GM23338 (cell line): Measurements from ENCODE around the gene PIAS1. TPM values are rescaled to one million over a fixed set of nuclear protein-coding genes. Genes with fewer than 3 reads are reported as not detected.

Source experiments
- ATAC-seq: fragments of 200-7000 bp; cut with Tn5 transposase; 3 replicates; pipeline ENCODE4 v1.9.1; 2020
- DNase-seq: peaks from one replicate; pipeline ENCODE4 v3.0.0-alpha.2; 2015; ENCODE audit warnings: low spot score
- H2AFZ ChIP-seq: fragments of 200-600 bp; sonication (generic); 2 replicates; pipeline ENCODE4 v1.8.0; 2016; ENCODE audit warnings: antibody characterized with exemption, mild to moderate bottlenecking, moderate library complexity
- H3F3A ChIP-seq: fragments of 200-600 bp; sonication (generic); replicated peaks from 2 replicates; pipeline ENCODE4 v1.8.0; 2017; ENCODE audit warnings: antibody characterized with exemption, mixed run types, low read depth
- H3K27ac ChIP-seq: fragments of 200-600 bp; sonication (generic); 2 replicates; pipeline ENCODE4 v1.6.1; 2016; ENCODE audit warnings: low read depth
- H3K27me3 ChIP-seq: fragments of 200-600 bp; sonication (generic); 2 replicates; pipeline ENCODE4 v1.8.0; 2016; ENCODE audit warnings: mild to moderate bottlenecking, mixed run types, moderate library complexity; ENCODE audit not compliant: insufficient read depth
- H3K36me3 ChIP-seq: fragments of 200-600 bp; sonication (generic); 2 replicates; pipeline ENCODE4 v1.8.0; 2016; ENCODE audit warnings: mild to moderate bottlenecking; ENCODE audit not compliant: insufficient read depth
- H3K4me1 ChIP-seq: fragments of 200-600 bp; sonication (generic); 2 replicates; pipeline ENCODE4 v1.8.0; 2016; ENCODE audit warnings: mild to moderate bottlenecking, moderate library complexity; ENCODE audit not compliant: insufficient read depth
- H3K4me2 ChIP-seq: fragments of 200-600 bp; sonication (generic); 2 replicates; pipeline ENCODE4 v1.7.1; 2017; ENCODE audit warnings: mixed run types
- H3K4me3 ChIP-seq: fragments of 200-600 bp; sonication (generic); 2 replicates; pipeline ENCODE4 v1.6.1; 2016; ENCODE audit warnings: mixed run types
- H3K79me2 ChIP-seq: fragments of 200-600 bp; sonication (generic); replicated peaks from 2 replicates; pipeline ENCODE4 v1.8.0; 2017; ENCODE audit warnings: mild to moderate bottlenecking; ENCODE audit not compliant: insufficient read depth
- H3K9me2 ChIP-seq: fragments of 200-600 bp; sonication (generic); 2 replicates; pipeline ENCODE4 v1.8.0; 2017; ENCODE audit not compliant: insufficient read depth
- H4K20me1 ChIP-seq: fragments of 200-600 bp; sonication (generic); replicated peaks from 2 replicates; pipeline ENCODE4 v1.8.0; 2017; ENCODE audit warnings: mild to moderate bottlenecking; ENCODE audit not compliant: insufficient read depth
- H3K27ac Mint-ChIP-seq: 2 replicates; pipeline ENCODE4 v1.8.0; 2020; ENCODE audit warnings: inconsistent platforms, mild to moderate bottlenecking, moderate library complexity, mixed read lengths
- H3K27me3 Mint-ChIP-seq: 3 replicates; pipeline ENCODE4 v1.8.0; 2022; ENCODE audit warnings: low read depth, mild to moderate bottlenecking, moderate library complexity, mixed read lengths, inconsistent platforms; ENCODE audit not compliant: insufficient read depth, poor library complexity
- H3K36me3 Mint-ChIP-seq: 3 replicates; pipeline ENCODE4 v1.8.0; 2021; ENCODE audit warnings: low read depth, mild to moderate bottlenecking, inconsistent platforms, moderate library complexity, mixed read lengths
- H3K4me1 Mint-ChIP-seq: 3 replicates; pipeline ENCODE4 v1.8.0; 2020; ENCODE audit warnings: mild to moderate bottlenecking, inconsistent platforms, mixed read lengths
- H3K4me3 Mint-ChIP-seq: 3 replicates; pipeline ENCODE4 v1.8.0; 2021; ENCODE audit warnings: moderate library complexity, mild to moderate bottlenecking, inconsistent platforms, mixed read lengths
- H3K9me3 Mint-ChIP-seq: 3 replicates; pipeline ENCODE4 v1.8.0; 2020; ENCODE audit warnings: moderate library complexity, mild to moderate bottlenecking, inconsistent platforms, mixed read lengths
- CREB1 ChIP-seq: fragments of 250-450 bp; sonication (Bioruptor Pico); IDR thresholded peaks from 2 replicates; pipeline ENCODE4 v1.5.0; 2020; ENCODE audit warnings: low read depth, mild to moderate bottlenecking, moderate library complexity
- POLR2AphosphoS5 ChIP-seq: IDR thresholded peaks from 2 replicates; pipeline ENCODE4 v1.6.1; 2016; ENCODE audit warnings: antibody characterized with exemption, low read depth
- REST ChIP-seq: IDR thresholded peaks from one replicate; pipeline ENCODE4 v1.6.1; 2018; ENCODE audit warnings: antibody characterized with exemption; ENCODE audit not compliant: unreplicated experiment
- STAT1 ChIP-seq: IDR thresholded peaks from one replicate; pipeline ENCODE4 v1.6.1; 2016; ENCODE audit warnings: antibody characterized with exemption; ENCODE audit not compliant: unreplicated experiment
- ZNF114 ChIP-seq: fragments of 250-450 bp; sonication (Bioruptor Pico); IDR thresholded peaks from 2 replicates; pipeline ENCODE4 v1.5.0; 2020; ENCODE audit warnings: mild to moderate bottlenecking, moderate library complexity
- ZNF331 ChIP-seq: fragments of 250-450 bp; sonication (Bioruptor Pico); IDR thresholded peaks from 2 replicates; pipeline ENCODE4 v1.5.0; 2020; ENCODE audit warnings: low read depth, mild to moderate bottlenecking, moderate library complexity
- ZNF462 ChIP-seq: fragments of 250-450 bp; sonication (Bioruptor Pico); IDR thresholded peaks from 2 replicates; pipeline ENCODE4 v1.5.0; 2020; ENCODE audit warnings: mild to moderate bottlenecking, moderate library complexity
- polyA plus RNA-seq: library from polyadenylated mRNA; unstranded; fragments of >200 nt; fragmentation: Nextera tagmentation; extraction: Ambion mirVana; gene quantifications from 2 replicates; pipeline ENCODE4 v1.2.1, GENCODE V29; 2016
- total RNA-seq: library from RNA; depleted of rRNA; stranded (reverse); fragments of >200 nt; shearing (Covaris generic); gene quantifications from 2 replicates; pipeline ENCODE4 v1.2.3, GENCODE V29; 2014

The PIAS1 gene
- total and polyA plus RNA-seq, 2 experiments from 2014 or later = 30.7 to 32.1 TPM

GRCh38 chr15:68023307-68024101, 30.6 kb upstream of the PIAS1 start (continued):
- TF ChIP-seq REST = no peak
- TF ChIP-seq ZNF331 (CRISPR knock-in tag) = no peak
- TF ChIP-seq ZNF114 (CRISPR knock-in tag) = no peak
- TF ChIP-seq POLR2AphosphoS5 = no peak
- no peak for TF ChIP-seq STAT1

GRCh38 chr15:68025835-68026424, 28.2 kb upstream of the PIAS1 start:
- H3K4me2 ChIP-seq = no peak overlapping the region
- no peak for TF ChIP-seq ZNF114 (CRISPR knock-in tag)
- TF ChIP-seq ZNF331 (CRISPR knock-in tag) = no peak
- no peak for TF ChIP-seq ZNF462 (CRISPR knock-in tag)
- no peak for TF ChIP-seq CREB1
- 0 out of 2 replicates have a peak, but pooled peaks cover 12% of the 10 kb centered on the region for H3K9me2 ChIP-seq
- ATAC-seq (no peak), DNase-seq (no peak)
- H3K4me1 Mint-ChIP-seq = no peaks in the 10 kb centered on the region
- H3K27ac ChIP-seq = no peak overlapping the region
- no peaks in the 10 kb centered on the region for H3F3A ChIP-seq
- H3K4me1 ChIP-seq = no peaks in the 10 kb centered on the region
- no peak overlapping the region; the same call in 1 of the 2 replicates for H2AFZ ChIP-seq
- no peaks in the 10 kb centered on the region; the same call in 2 of the 3 replicates for H3K9me3 Mint-ChIP-seq
- H3K79me2 ChIP-seq = no peaks in the 10 kb centered on the region
- no peak overlapping the region for H3K4me3 ChIP-seq
- no peak overlapping the region for H3K27ac Mint-ChIP-seq
- peaks cover 4% of the 10 kb centered on the region for H3K27me3 Mint-ChIP-seq
- no peaks in the 10 kb centered on the region for H3K36me3 ChIP-seq
- no peaks in the 10 kb centered on the region for H3K36me3 Mint-ChIP-seq
- H3K27me3 ChIP-seq = no peaks in the 10 kb centered on the region
- H4K20me1 ChIP-seq = no peaks in the 10 kb centered on the region
- H3K4me3 Mint-ChIP-seq = no peak overlapping the region
